K562 (cell line): Measurements from ENCODE around the gene SNX9. TPM values are rescaled to one million over a fixed set of nuclear protein-coding genes. Genes with fewer than 3 reads are reported as not detected.
A peak's percentile ranks its signal among the peaks of the same experiment; 100 is the strongest.

ENCODE experiments used
- ATF7 ChIP-seq: fragments of 450-650 bp; IDR thresholded peaks from 2 replicates; pipeline ENCODE4 v1.7.1; 2014; ENCODE audit warnings: mild to moderate bottlenecking, moderate library complexity
- BCOR ChIP-seq: fragments of 450-650 bp; IDR thresholded peaks from 2 replicates; pipeline ENCODE4 v1.6.1; 2016
- BRD4 ChIP-seq: fragments of 200-600 bp; sonication (generic); IDR thresholded peaks from 2 replicates; pipeline ENCODE4 v1.6.1; 2017; ENCODE audit warnings: inconsistent platforms
- HMGN3 ChIP-seq: IDR thresholded peaks from 2 replicates; pipeline ENCODE4 v1.6.1; 2011; ENCODE audit warnings: borderline replicate concordance, low read depth, mild to moderate bottlenecking, mixed read lengths, low read length; ENCODE audit not compliant: insufficient read length; ENCODE audit errors: extremely low read depth
- KLF16 ChIP-seq: IDR thresholded peaks from 2 replicates; pipeline ENCODE4 v1.6.1; 2016; ENCODE audit warnings: antibody characterized with exemption
- NFE2L1 ChIP-seq: fragments of 450-650 bp; IDR thresholded peaks from 2 replicates; pipeline ENCODE4 v1.6.1; 2016; ENCODE audit warnings: missing genetic modification characterization, low read depth, mild to moderate bottlenecking, missing compliant biosample characterization, moderate library complexity, borderline replicate concordance
- NR2C1 ChIP-seq, 2 experiments: fragments of 450-650 bp; IDR thresholded peaks; 2 replicates each; pipeline ENCODE4 v1.6.1; 2017; ENCODE audit warnings: mild to moderate bottlenecking in 2 of 2, antibody characterized with exemption in 1 of 2, inconsistent platforms in 1 of 2, missing compliant biosample characterization in 1 of 2, missing genetic modification characterization in 1 of 2
- PRPF4 ChIP-seq: fragments of 200-400 bp; formaldehyde crosslinking; IDR thresholded peaks from one replicate; pipeline ENCODE4 v1.6.1; 2017; ENCODE audit warnings: low read length, low read depth, mild to moderate bottlenecking; ENCODE audit not compliant: insufficient read depth, poor library complexity, severe bottlenecking
- RUNX1 ChIP-seq: sonication (generic); IDR thresholded peaks from 2 replicates; pipeline ENCODE4 v1.6.1; 2016; ENCODE audit warnings: antibody characterized with exemption, low read depth
- SOX6 ChIP-seq: fragments of 450-650 bp; IDR thresholded peaks from 2 replicates; pipeline ENCODE4 v1.6.1; 2014; ENCODE audit warnings: mild to moderate bottlenecking
- STAT5A ChIP-seq: IDR thresholded peaks from 2 replicates; pipeline ENCODE4 v1.6.1; 2012; ENCODE audit warnings: low read length, inconsistent platforms, borderline replicate concordance
- ZC3H11A ChIP-seq: IDR thresholded peaks from 2 replicates; pipeline ENCODE4 v1.6.1; 2012; ENCODE audit warnings: low read depth, low read length, improper control_type of control experiment
- polyA plus RNA-seq, 8 experiments: library from polyadenylated mRNA; depleted of rRNA in 4 of 8; stranded (reverse) in 5 of 8; unstranded in 3 of 8; fragments of >200 nt; fragmentation: Nextera tagmentation in 2 of 8; fragmentation: Illumina TruSeq in 1 of 8; extraction: Ambion mirVana in 2 of 8; extraction: Trizol in 1 of 8; gene quantifications; 2 replicates each; pipeline versions ENCODE4 v1.2.1 to v1.2.3, GENCODE V29; 2011 to 2014; ENCODE audit warnings: inconsistent platforms in 1 of 8, missing spikeins in 1 of 8
- total RNA-seq, 7 experiments: library from RNA; depleted of rRNA in 6 of 7; stranded (reverse); fragments of >200 nt in 6 of 7; fragmentation: Illumina TruSeq in 2 of 7; extraction: Trizol in 2 of 7; gene quantifications; 2 replicates each; pipeline versions ENCODE4 v1.2.1 to v1.2.3, GENCODE V29; 2011 to 2021; ENCODE audit warnings: low replicate concordance in 1 of 7
- TF ChIP-seq, protein P1 (sequence below): fragments of 450-650 bp; IDR thresholded peaks from 2 replicates; pipeline ENCODE4 v1.6.1; 2016; ENCODE audit warnings: mild to moderate bottlenecking, moderate library complexity
- TF ChIP-seq, protein P2 (sequence below), 3 experiments: fragments of 200-800 bp in 1 of 3; sonication (Bioruptor generic) in 1 of 3; sonication (generic) in 1 of 3; formaldehyde crosslinking in 1 of 3; IDR thresholded peaks; 2 replicates each; pipeline versions ENCODE4 v1.6.1 to v1.8.0; 2016 to 2022; ENCODE audit warnings: mild to moderate bottlenecking in 2 of 3, missing compliant biosample characterization in 2 of 3, missing genetic modification characterization in 2 of 3, missing genetic modification reagents in 1 of 3

The SNX9 gene
- total and polyA plus RNA-seq, 9 of the 15 experiments (the other 6 are each of a cell fraction or from before 2014, with no cell fraction given): 6.0 to 81.7 (median 57.1) TPM

DNA sequence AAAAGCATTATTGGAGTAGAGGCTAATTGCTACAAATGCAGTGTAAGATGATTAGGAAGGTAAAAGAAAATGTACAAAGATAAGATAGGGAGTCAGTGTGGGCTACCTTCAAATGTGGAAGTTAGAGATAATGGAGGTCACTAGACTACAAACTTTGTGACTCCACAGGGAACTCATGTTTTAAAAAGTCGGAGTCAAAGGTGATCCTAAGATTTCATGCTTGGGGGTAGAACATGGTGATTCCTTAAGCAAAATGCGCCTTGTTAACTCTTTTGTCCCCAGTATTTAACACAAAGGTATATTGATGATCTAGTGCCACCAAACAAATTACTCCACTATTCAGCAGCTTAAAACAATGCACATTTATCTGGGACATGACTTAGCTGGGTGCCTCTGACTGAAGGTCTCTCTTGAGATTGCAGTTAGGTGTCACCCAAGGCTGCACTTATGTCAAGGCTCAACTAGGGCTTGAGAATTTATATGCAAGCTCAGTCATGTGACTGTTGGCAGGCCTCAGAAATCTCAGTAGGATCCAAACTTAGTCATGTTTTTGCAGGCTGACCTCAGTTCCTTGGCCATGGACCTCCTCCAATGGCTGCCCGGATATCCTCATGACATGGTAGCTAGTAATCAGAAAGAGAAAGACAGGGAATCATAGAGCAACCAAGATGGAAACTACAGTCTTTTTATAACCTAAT, 11.4 kb upstream of the SNX9 start (continued):
- TF ChIP-seq, protein P1, sequence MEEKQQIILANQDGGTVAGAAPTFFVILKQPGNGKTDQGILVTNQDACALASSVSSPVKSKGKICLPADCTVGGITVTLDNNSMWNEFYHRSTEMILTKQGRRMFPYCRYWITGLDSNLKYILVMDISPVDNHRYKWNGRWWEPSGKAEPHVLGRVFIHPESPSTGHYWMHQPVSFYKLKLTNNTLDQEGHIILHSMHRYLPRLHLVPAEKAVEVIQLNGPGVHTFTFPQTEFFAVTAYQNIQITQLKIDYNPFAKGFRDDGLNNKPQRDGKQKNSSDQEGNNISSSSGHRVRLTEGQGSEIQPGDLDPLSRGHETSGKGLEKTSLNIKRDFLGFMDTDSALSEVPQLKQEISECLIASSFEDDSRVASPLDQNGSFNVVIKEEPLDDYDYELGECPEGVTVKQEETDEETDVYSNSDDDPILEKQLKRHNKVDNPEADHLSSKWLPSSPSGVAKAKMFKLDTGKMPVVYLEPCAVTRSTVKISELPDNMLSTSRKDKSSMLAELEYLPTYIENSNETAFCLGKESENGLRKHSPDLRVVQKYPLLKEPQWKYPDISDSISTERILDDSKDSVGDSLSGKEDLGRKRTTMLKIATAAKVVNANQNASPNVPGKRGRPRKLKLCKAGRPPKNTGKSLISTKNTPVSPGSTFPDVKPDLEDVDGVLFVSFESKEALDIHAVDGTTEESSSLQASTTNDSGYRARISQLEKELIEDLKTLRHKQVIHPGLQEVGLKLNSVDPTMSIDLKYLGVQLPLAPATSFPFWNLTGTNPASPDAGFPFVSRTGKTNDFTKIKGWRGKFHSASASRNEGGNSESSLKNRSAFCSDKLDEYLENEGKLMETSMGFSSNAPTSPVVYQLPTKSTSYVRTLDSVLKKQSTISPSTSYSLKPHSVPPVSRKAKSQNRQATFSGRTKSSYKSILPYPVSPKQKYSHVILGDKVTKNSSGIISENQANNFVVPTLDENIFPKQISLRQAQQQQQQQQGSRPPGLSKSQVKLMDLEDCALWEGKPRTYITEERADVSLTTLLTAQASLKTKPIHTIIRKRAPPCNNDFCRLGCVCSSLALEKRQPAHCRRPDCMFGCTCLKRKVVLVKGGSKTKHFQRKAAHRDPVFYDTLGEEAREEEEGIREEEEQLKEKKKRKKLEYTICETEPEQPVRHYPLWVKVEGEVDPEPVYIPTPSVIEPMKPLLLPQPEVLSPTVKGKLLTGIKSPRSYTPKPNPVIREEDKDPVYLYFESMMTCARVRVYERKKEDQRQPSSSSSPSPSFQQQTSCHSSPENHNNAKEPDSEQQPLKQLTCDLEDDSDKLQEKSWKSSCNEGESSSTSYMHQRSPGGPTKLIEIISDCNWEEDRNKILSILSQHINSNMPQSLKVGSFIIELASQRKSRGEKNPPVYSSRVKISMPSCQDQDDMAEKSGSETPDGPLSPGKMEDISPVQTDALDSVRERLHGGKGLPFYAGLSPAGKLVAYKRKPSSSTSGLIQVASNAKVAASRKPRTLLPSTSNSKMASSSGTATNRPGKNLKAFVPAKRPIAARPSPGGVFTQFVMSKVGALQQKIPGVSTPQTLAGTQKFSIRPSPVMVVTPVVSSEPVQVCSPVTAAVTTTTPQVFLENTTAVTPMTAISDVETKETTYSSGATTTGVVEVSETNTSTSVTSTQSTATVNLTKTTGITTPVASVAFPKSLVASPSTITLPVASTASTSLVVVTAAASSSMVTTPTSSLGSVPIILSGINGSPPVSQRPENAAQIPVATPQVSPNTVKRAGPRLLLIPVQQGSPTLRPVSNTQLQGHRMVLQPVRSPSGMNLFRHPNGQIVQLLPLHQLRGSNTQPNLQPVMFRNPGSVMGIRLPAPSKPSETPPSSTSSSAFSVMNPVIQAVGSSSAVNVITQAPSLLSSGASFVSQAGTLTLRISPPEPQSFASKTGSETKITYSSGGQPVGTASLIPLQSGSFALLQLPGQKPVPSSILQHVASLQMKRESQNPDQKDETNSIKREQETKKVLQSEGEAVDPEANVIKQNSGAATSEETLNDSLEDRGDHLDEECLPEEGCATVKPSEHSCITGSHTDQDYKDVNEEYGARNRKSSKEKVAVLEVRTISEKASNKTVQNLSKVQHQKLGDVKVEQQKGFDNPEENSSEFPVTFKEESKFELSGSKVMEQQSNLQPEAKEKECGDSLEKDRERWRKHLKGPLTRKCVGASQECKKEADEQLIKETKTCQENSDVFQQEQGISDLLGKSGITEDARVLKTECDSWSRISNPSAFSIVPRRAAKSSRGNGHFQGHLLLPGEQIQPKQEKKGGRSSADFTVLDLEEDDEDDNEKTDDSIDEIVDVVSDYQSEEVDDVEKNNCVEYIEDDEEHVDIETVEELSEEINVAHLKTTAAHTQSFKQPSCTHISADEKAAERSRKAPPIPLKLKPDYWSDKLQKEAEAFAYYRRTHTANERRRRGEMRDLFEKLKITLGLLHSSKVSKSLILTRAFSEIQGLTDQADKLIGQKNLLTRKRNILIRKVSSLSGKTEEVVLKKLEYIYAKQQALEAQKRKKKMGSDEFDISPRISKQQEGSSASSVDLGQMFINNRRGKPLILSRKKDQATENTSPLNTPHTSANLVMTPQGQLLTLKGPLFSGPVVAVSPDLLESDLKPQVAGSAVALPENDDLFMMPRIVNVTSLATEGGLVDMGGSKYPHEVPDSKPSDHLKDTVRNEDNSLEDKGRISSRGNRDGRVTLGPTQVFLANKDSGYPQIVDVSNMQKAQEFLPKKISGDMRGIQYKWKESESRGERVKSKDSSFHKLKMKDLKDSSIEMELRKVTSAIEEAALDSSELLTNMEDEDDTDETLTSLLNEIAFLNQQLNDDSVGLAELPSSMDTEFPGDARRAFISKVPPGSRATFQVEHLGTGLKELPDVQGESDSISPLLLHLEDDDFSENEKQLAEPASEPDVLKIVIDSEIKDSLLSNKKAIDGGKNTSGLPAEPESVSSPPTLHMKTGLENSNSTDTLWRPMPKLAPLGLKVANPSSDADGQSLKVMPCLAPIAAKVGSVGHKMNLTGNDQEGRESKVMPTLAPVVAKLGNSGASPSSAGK: peak; percentile 53
- no peak for TF ChIP-seq ZC3H11A
- TF ChIP-seq STAT5A: peak; percentile 83; the same call in 1 of the 2 replicates
- TF ChIP-seq ATF7: peak; percentile 66
- no peak for TF ChIP-seq NFE2L1 (tag)
- TF ChIP-seq SOX6: peak; percentile 91
- no peak for TF ChIP-seq RUNX1
- TF ChIP-seq KLF16: peak; percentile 89
- peak; percentile 49; the same call in 1 of the 2 replicates for TF ChIP-seq BCOR
- peak; percentile 72 for TF ChIP-seq NR2C1 (IDR thresholded peaks at IDR 0.05)
- TF ChIP-seq NR2C1 (tag; IDR thresholded peaks at IDR 0.05): peak; percentile 86
- TF ChIP-seq PRPF4: no peak
- no peak for TF ChIP-seq BRD4
- TF ChIP-seq HMGN3: peak; percentile 93
- TF ChIP-seq, protein P2, sequence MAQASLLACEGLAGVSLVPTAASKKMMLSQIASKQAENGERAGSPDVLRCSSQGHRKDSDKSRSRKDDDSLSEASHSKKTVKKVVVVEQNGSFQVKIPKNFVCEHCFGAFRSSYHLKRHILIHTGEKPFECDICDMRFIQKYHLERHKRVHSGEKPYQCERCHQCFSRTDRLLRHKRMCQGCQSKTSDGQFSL (CRISPR knock-in tag; IDR thresholded peaks at IDR 0.05): no peak
- TF ChIP-seq, protein P2 (tag; IDR thresholded peaks at IDR 0.05): peak in 1 of 2 experiments; percentile 77; a peak in 3 of 4 replicates
